Measurements from ENCODE around the gene NAALADL2.
"Not testable (repeated sequence)": the region's sequence is repeated elsewhere in the genome, so short reads cannot be mapped to it uniquely, and the experiment has no call there.

Gene NAALADL2

GRCh38 chr3:175585898-175586297, 726.8 kb downstream of the NAALADL2 start:
- DNase-seq (ENCODE audit: low read depth in 3 of 3) = no peak

GRCh38 chr3:175590745-175591144, 731.6 kb downstream of the NAALADL2 start:
- no peak for DNase-seq (ENCODE audit: low read depth in 3 of 3)

DNA sequence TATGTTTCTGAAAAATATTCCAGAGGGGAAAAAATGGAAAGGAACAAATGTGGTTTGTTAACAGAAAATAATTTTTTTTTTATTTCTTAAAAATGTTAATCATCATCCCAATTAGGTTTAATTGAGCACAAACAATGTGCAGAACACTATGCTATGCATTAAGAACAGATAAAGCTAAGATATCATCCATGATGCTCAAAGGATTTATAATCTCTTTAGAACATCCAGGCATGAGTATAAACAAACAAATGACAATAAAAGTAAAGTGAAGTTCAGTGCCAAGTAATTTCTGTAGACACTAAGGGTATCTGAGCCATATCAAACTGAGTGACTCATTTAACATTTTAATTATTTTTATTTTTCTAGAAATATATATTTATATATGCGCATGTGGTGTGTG, 732.2 kb downstream of the NAALADL2 start:
- no peak for DNase-seq (ENCODE audit: low read depth in 3 of 3)

GRCh38 chr3:175593331-175593730, 734.2 kb downstream of the NAALADL2 start:
- DNase-seq (ENCODE audit: low read depth in 3 of 3) = no peak

DNA sequence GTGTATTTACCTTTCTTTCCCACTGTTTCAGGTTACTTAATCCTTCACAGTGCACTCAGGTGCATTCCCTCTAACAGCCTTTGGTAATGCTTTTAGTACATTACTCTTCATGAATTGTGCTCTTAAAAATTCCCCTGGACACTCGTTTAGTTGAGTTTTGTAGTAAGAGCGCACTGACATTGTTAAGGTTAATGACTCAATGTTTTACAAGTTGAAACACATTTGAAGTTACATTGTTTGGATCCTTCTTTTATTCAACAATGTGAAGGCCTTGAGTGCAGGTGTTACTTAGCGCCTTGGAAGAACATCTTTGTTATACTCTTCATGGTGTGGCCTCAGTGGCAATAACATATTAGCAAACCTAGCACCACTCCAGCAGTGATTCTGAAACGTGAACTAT, 739.6 kb downstream of the NAALADL2 start:
- no peak for DNase-seq (ENCODE audit: low read depth in 3 of 3)

DNA sequence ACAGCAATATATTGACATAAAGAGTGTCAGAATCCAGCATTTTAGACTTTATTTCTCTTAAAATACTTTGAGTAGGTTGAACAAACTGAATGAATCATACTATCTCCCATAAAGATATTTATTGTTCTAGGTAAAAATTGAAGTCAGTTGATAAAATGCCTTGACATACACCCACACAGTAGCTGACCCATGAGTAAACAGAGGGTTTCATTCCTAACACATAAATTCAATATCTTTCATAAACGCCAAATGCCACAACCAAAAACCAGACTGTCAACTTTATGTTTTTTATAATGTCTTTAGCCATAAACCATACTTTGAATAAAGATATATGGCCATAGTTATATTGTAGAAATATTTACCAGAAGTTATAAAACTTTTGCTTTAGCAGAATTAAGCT, 742.4 kb downstream of the NAALADL2 start:
- no peak for DNase-seq (ENCODE audit: low read depth in 3 of 3)

DNA sequence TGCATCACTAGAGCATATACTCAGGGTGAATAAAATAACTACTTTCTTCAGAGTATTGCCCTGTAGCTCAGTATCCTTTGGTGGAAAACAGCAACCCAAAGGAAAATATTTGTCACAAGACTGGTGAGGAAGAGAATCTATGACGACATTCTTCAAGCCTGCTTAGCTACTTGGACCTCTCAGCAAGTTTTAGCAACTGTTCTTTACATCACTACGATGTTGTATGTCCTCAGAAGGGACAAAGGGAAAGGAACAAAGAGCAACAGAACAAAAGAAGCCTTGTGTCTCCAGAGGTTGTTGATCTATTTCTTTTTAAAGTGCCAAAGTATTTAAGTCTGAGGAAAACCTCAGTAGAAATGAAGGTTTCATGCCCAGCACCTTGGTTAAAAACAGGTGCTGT, 746.7 kb downstream of the NAALADL2 start:
- no peak for DNase-seq (ENCODE audit: low read depth in 3 of 3)

DNA sequence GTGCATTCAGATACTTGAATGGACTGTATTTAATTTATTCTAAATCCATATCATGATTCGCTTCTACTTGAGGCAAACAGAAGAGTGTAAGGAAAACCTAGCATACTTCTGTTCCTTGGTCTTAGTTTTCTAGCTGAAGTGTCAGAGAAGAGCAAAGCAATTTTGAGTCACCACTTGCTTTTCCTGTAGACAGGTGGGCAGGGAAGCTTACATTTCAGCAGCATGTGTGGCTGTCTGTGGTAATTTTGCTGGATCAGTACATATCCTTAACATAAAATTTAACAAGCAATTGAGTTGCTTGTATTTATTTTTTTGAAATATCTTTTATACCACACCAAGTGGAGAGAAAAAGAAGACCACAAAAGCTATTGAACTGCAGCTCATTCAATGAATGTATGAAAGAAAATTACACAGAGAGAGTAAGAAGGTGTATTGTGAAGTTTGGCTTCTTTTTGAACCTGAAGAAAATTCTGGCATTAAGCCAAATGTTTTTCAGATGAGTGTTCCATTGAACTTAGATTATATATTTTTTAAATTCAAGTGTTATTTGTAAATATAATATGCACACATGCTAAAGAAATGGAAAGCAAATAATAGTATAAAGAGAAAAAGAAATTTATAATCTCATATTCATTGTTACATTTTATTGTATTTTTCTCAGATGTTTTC, 747.6 kb downstream of the NAALADL2 start:
- DNase-seq (ENCODE audit: low read depth in 3 of 3) = no peak

DNA sequence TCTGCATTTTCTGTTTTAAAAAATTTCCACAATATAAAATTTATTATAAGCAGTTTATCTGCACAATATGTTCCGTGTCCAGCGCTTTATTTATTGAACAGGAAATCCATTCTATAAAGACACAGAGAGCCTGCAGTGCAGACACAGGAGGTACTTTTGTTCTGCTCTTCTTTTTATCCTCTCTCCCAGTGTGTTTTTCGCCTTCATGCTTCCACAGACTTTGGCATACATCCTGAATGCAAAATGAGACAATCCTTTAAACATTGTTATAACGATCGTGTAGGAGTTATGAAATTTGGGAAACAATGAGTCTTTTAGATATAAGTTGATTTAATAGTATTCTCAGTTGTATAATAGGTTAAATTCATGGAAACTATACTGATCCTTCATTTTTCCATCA, 749.2 kb downstream of the NAALADL2 start:
- no peak for DNase-seq (ENCODE audit: low read depth in 3 of 3)

GRCh38 chr3:175608911-175609310, 749.8 kb downstream of the NAALADL2 start:
- DNase-seq (ENCODE audit: low read depth in 3 of 3) = no peak

DNA sequence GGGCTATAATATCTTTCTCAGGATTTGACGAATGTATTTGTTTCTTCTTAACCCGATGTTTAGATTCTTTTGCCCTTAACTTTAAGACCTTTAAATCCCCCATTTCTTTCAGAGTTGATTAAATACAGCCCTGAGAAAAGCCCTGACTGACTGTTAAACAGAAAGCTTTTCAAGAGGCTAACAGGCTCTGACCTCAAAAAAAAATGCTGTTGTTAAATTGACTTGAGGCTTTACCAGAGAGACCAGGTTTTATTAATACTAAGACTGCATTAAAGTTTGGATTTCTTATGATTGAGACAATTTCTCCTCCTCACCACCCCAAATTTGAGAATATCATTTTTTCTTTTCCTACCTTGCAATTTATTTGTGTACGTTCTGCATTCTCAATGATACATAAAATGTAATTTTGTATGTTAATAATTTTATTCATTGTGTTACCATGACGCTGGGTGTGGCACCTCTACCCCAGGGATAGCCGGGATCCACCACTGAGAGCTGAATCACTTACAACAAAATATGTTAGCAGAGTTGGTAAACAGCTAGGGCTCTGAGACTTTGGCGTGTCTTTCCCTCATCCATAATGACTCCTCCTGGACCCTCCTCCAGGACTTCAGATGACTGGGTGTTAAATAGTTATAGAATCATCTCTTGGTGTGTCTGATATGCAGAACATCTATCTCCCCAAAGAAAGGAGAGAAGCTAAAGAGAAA, 753.5 kb downstream of the NAALADL2 start:
- no peak for DNase-seq (ENCODE audit: low read depth in 3 of 3)

GRCh38 chr3:175614107-175614506, 755.0 kb downstream of the NAALADL2 start:
- DNase-seq (ENCODE audit: low read depth in 3 of 3) = not testable (repeated sequence)

GRCh38 chr3:175617247-175617646, 758.1 kb downstream of the NAALADL2 start:
- no peak for DNase-seq (ENCODE audit: low read depth in 3 of 3)

- DNase-seq (ENCODE audit: low read depth in 3 of 3) = no peak
Measured at GRCh38 chr3:175619369-175619768, 760.2 kb downstream of the NAALADL2 start.

DNA sequence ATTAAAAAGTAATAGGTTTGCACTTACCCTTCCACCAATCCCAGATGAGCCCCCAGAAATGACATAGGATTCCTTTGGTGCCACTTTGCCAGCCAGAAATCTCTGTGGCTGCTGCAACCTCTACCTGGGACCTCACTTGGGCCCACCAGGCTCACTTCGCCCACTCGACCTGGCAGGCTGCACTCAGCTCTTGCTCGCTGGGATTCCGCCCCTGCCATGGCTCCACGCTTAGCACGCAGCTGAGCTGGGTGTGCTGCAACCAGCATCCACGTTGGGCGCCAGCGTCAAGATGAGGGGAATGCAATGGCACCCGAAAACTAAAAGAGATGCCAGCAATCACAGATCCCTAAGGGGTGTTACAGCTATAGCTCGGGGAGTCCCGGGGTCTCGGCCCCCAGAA, 761.0 kb downstream of the NAALADL2 start:
- no peak for DNase-seq (ENCODE audit: low read depth in 3 of 3)

DNA sequence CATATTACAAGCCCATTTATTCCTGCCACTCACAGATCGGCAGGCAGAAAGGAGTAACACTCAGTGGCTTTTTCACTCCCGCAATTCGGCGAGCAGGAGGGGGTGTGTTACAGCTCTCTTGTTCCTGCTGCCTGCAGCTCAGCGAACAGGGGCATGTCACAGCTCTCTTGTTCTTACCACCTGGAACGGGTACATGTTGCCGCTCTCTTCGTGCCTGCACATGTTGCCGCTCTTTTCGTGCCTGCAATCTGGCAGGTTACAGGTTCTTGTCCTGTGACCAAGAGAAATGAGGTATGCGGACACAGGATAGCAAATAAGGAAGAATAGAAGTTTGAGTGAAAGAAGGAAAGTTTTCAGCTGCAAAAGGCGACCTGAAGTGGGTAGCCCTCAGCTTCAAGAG, 761.4 kb downstream of the NAALADL2 start:
- no peak for DNase-seq (ENCODE audit: low read depth in 3 of 3)

GRCh38 chr3:175640958-175641357, 781.8 kb downstream of the NAALADL2 start:
- no peak for DNase-seq (ENCODE audit: low read depth in 3 of 3)

- no peak for DNase-seq (ENCODE audit: low read depth in 3 of 3)
Measured at GRCh38 chr3:175646865-175647264, 787.7 kb downstream of the NAALADL2 start.

DNA sequence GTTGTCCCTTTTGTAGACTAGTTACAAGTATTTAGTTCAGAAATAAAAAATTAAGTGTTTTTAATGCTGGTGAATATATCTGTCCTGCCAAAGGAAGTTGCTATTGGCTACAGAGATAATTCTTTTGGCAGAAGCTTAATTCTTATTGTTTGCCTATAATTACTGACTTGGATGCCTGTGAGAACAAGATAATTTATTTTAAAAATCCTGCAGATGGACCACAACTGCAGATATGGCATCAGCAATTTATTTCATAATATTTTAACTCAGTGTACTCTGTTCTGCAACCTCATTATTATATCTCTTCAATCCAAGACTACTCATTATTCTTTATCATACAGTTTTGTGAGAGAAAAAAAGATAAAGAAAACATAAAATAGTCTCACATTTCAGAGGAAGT, 789.8 kb downstream of the NAALADL2 start:
- no peak for DNase-seq (ENCODE audit: low read depth in 3 of 3)

DNA sequence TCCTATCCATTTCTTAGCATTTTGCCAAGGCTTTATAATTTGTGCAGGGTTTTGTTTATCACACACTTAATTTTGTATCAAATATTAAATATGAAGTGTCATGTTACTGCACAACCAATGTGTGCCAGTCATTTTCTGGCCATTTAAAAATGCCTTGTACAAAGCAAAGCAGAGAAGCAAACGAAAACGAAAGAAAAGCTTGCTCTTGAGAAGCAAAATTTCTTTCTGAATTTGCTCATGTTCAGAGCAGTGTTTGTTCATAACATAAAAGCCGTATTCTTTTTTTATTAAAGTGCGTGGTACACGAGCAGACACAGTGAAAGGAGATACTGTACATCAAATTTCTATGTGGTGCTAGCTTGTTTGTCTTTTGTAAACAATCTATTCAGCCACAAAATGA, 792.6 kb downstream of the NAALADL2 start:
- DNase-seq (ENCODE audit: low read depth in 3 of 3) = no peak

DNA sequence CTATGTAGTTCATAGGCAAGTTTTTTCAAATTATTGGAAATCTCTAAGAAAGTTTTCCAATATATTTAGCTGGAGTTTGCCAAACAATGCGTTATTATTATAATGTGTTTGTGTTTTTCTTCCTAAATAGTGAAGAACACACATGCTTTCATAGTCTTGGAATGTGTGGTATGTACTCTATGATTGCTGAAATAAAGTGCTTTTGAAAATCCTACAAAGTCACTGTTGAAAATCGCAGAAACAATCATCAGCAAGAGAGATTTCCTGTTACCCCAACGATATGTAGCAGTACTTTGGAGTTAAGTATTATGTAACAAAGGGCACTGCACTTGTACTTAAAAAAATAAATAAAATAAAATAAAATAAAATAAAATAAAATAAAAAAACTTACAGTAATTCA, 796.2 kb downstream of the NAALADL2 start:
- no peak for DNase-seq (ENCODE audit: low read depth in 3 of 3)

- DNase-seq (ENCODE audit: low read depth in 3 of 3) = no peak
Measured at GRCh38 chr3:175656461-175656860, 797.3 kb downstream of the NAALADL2 start.

GRCh38 chr3:175659670-175660350, 800.7 kb downstream of the NAALADL2 start:
- no peak for DNase-seq (ENCODE audit: low read depth in 3 of 3)
